GM12878 (cell line): Measurements from ENCODE around the gene BSND. TPM values are rescaled to one million over a fixed set of nuclear protein-coding genes. Genes with fewer than 3 reads are reported as not detected.

Experiments used
- ATAC-seq: fragments of 200-7000 bp; cut with Tn5 transposase; 3 replicates; pipeline ENCODE4 v1.9.1; 2020; ENCODE audit warnings: mild to moderate bottlenecking, moderate library complexity
- BruUV-seq: library from RNA; stranded (reverse); fragments of 400-500 nt; replicated peaks from 2 replicates; lab custom pipeline; 2021; lab: Mats Ljungman, UMichigan
- CTCF ChIA-PET: fragments of 300-600 bp; sonication (Branson Sonifier 250); formaldehyde crosslinking; extraction: SDS; loops from one replicate; lab custom pipeline; 2021; ENCODE audit warnings: inconsistent platforms; lab: Yijun Ruan, JAX
- POLR2A ChIA-PET: fragments of 350-600 bp; formaldehyde crosslinking; extraction: SDS; loops from one replicate; lab custom pipeline; 2021; ENCODE audit warnings: inconsistent platforms; lab: Charles Lee
- RAD21 ChIA-PET: fragments of 300-600 bp; sonication (Branson Sonifier 250); formaldehyde crosslinking; loops from one replicate; lab custom pipeline; 2023; ENCODE audit warnings: antibody characterized with exemption; ENCODE audit not compliant: unreplicated experiment; lab: Charles Lee
- SMC1A ChIA-PET: fragments of 300-600 bp; sonication (Branson Sonifier 250); formaldehyde crosslinking; loops from one replicate; lab custom pipeline; 2023; ENCODE audit not compliant: unreplicated experiment, uncharacterized antibody; lab: Charles Lee
- DNase-seq: peaks from one replicate; pipeline ENCODE4 v3.0.0-alpha.2; 2011; ENCODE audit warnings: low read depth, low spot score
- FAIRE-seq: peaks from 3 replicates; lab custom pipeline; 2011; peaks lifted over from hg19 to GRCh38; lab: Jason Lieb, UNC
- H2AFZ ChIP-seq: 2 replicates; pipeline ENCODE4 v1.6.0; 2011; ENCODE audit warnings: low read depth, low read length, control low read depth; ENCODE audit not compliant: control insufficient read depth
- H3K27ac ChIP-seq: 2 replicates; pipeline ENCODE4 v1.5.1; 2011; ENCODE audit warnings: control low read depth; ENCODE audit not compliant: control insufficient read depth, insufficient read depth
- H3K27me3 ChIP-seq, 2 experiments: replicated peaks in 1 of 2; 2 replicates each; pipeline versions ENCODE4 v1.6.0 to v1.6.1; 2011; ENCODE audit warnings: low read length in 1 of 2; ENCODE audit not compliant: control insufficient read depth in 2 of 2, insufficient read depth in 2 of 2
- H3K36me3 ChIP-seq, 2 experiments: 2 replicates each; pipeline ENCODE4 v1.5.1; 2011; ENCODE audit warnings: low read length in 1 of 2; ENCODE audit not compliant: control insufficient read depth in 2 of 2, insufficient read depth in 2 of 2
- H3K4me1 ChIP-seq: 2 replicates; pipeline ENCODE4 v1.6.1; 2011; ENCODE audit warnings: mild to moderate bottlenecking, low read length, moderate library complexity, mixed read lengths; ENCODE audit not compliant: control insufficient read depth, insufficient read depth
- H3K4me2 ChIP-seq: 2 replicates; pipeline ENCODE4 v1.6.0; 2011; ENCODE audit warnings: control low read depth; ENCODE audit not compliant: control insufficient read depth, insufficient read depth
- H3K4me3 ChIP-seq: fragments of 200-600 bp; sonication (generic); 2 replicates; pipeline ENCODE4 v1.5.1; 2016
- H3K79me2 ChIP-seq: 2 replicates; pipeline ENCODE4 v1.6.0; 2011; ENCODE audit warnings: low read length; ENCODE audit not compliant: control insufficient read depth, insufficient read depth
- H3K9ac ChIP-seq: 2 replicates; pipeline ENCODE4 v1.8.0; 2011; ENCODE audit warnings: low read length, control low read depth, mixed read lengths; ENCODE audit not compliant: control insufficient read depth, insufficient read depth
- H3K9me3 ChIP-seq: replicated peaks from 3 replicates; pipeline ENCODE4 v1.5.1; 2011; ENCODE audit warnings: mild to moderate bottlenecking, low read length; ENCODE audit not compliant: control insufficient read depth, insufficient read depth
- H4K20me1 ChIP-seq: 2 replicates; pipeline ENCODE4 v1.6.0; 2011; ENCODE audit not compliant: control insufficient read depth, insufficient read depth
- BCLAF1 ChIP-seq: fragments of 450-650 bp; IDR thresholded peaks from 2 replicates; pipeline ENCODE4 v1.6.1; 2017; ENCODE audit warnings: antibody characterized with exemption, mild to moderate bottlenecking, moderate library complexity
- GABPA ChIP-seq: IDR thresholded peaks from 2 replicates; pipeline ENCODE4 v1.6.1; 2014; ENCODE audit warnings: antibody characterized with exemption, low read depth, mild to moderate bottlenecking, inconsistent platforms
- HCFC1 ChIP-seq: fragments of 150-350 bp; IDR thresholded peaks from 2 replicates; pipeline ENCODE4 v1.6.1; 2014; ENCODE audit warnings: low read length
- KLF5 ChIP-seq: fragments of 450-650 bp; IDR thresholded peaks from 2 replicates; pipeline ENCODE4 v1.6.1; 2014; ENCODE audit warnings: mild to moderate bottlenecking; ENCODE audit not compliant: partially characterized antibody
- MAX ChIP-seq: IDR thresholded peaks from 2 replicates; pipeline ENCODE4 v1.6.1; 2012; ENCODE audit warnings: low read depth, low read length, improper control_type of control experiment
- MEF2A ChIP-seq: IDR thresholded peaks from 2 replicates; pipeline ENCODE4 v1.6.1; 2011; ENCODE audit warnings: low read depth, mild to moderate bottlenecking, low read length, moderate library complexity; ENCODE audit not compliant: insufficient read depth
- NFYB ChIP-seq: IDR thresholded peaks from 2 replicates; pipeline ENCODE4 v1.6.1; 2011; ENCODE audit warnings: low read depth, mild to moderate bottlenecking, low read length, improper control_type of control experiment, moderate library complexity; ENCODE audit not compliant: insufficient read depth
- RAD21 ChIP-seq: IDR thresholded peaks from 2 replicates; pipeline ENCODE4 v1.6.1; 2011; ENCODE audit warnings: mild to moderate bottlenecking, low read depth, low read length, moderate library complexity; ENCODE audit not compliant: insufficient read depth
- SRF ChIP-seq, 2 experiments: IDR thresholded peaks; 2 replicates each; pipeline ENCODE4 v1.6.1; 2011; ENCODE audit warnings: low read depth in 2 of 2, low read length in 2 of 2, mild to moderate bottlenecking in 1 of 2, moderate library complexity in 1 of 2
- TBL1XR1 ChIP-seq: IDR thresholded peaks from 2 replicates; pipeline ENCODE4 v1.6.1; 2012; ENCODE audit warnings: low read depth, low read length, improper control_type of control experiment
- ZNF217 ChIP-seq: fragments of 450-650 bp; IDR thresholded peaks from 2 replicates; pipeline ENCODE4 v1.6.1; 2017; ENCODE audit warnings: antibody characterized with exemption, mild to moderate bottlenecking
- ZNF622 ChIP-seq: fragments of 450-650 bp; IDR thresholded peaks from 2 replicates; pipeline ENCODE4 v1.6.1; 2017; ENCODE audit warnings: mild to moderate bottlenecking, inconsistent platforms
- WGBS: methylation state at CpG from one replicate; pipeline ENCODE4 v1.1.6; 2016; ENCODE audit warnings: low lambda C conversion rate; ENCODE audit not compliant: insufficient replicate concordance, insufficient coverage; ENCODE audit errors: missing lambda C conversion rate; 5-methylcytosine and 5-hydroxymethylcytosine counted together
- in situ Hi-C: fragments of 300-500 bp; cut with MboI; formaldehyde crosslinking; loops from 9 replicates; pipeline ENCODE4 v1.14.3; 2018; ENCODE audit warnings: mixed read lengths
- intact Hi-C: fragments of 100-400 bp; cut with micrococcal nuclease; formaldehyde crosslinking; loops from one replicate; pipeline ENCODE4 v1.14.2; 2022; ENCODE audit not compliant: unreplicated experiment
- polyA plus RNA-seq, 11 experiments: library from polyadenylated mRNA; depleted of rRNA in 4 of 11; unstranded in 6 of 11; stranded (reverse) in 5 of 11; fragments of >200 nt; fragmentation: Nextera tagmentation in 4 of 11; fragmentation: Illumina TruSeq in 1 of 11; extraction: Ambion mirVana in 4 of 11; extraction: Trizol in 1 of 11; gene quantifications; 1 replicate in 1 of 11; 2 replicates in 10 of 11; pipeline versions ENCODE4 v1.2.1 to v1.2.3, GENCODE V29; 2011 to 2016; ENCODE audit warnings: inconsistent platforms in 2 of 11, missing spikeins in 2 of 11, low read depth in 1 of 11
- total RNA-seq, 4 experiments: library from RNA; depleted of rRNA in 3 of 4; stranded (reverse); fragments of >200 nt in 3 of 4; fragmentation: Illumina TruSeq in 1 of 4; extraction: Trizol in 1 of 4; gene quantifications; 2 replicates each; pipeline versions ENCODE4 v1.2.1 to v1.2.3, GENCODE V29; 2013 to 2021
- TF ChIP-seq, protein P1 (sequence below): fragments of 450-650 bp; IDR thresholded peaks from 2 replicates; pipeline ENCODE4 v1.6.1; 2018; ENCODE audit warnings: borderline replicate concordance, mild to moderate bottlenecking; ENCODE audit not compliant: partially characterized antibody

BSND gene
- total and polyA plus RNA-seq, 10 of the 15 experiments (the other 5 are each of a cell fraction or from before 2014, with no cell fraction given) = not detected

- no peak for TF ChIP-seq RAD21
These were observed 46.1 kb downstream of the BSND start (continued) for GRCh38 chr1:55044617-55045397.

DNA sequence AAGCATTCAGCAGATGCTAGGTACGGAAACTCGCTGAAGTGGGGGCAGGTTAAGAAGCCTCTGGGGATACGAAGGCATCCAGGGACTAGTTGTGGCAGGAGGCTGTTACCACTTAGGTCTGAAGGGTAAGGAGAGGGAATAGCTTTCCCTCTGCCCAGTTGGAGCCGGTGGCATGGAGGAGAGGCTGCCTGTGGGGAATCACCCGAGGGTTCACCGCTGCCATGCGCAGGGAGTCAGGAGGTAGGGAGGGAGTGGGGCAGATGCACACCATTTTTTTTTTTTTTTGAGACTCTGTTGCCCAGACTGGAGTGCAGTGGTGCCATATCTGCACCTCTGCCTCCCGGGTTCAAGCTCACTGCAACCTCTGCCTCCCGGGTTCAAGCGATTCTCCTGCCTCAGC is 46.7 kb downstream of the BSND start:
- no peak for DNase-seq
- intact Hi-C loops (no loop called here), in situ Hi-C loops (no loop called here)
- Histone ChIP-seq H2AFZ (no peak overlapping the region), H3K27me3 (peaks cover 4 to 10% of the 10 kb centered on the region in 2 experiments; a peak in 3 of 4 replicates), H3K9ac (no peak overlapping the region), H3K79me2 (no peaks in the 10 kb centered on the region), H4K20me1 (no peaks in the 10 kb centered on the region), H3K27ac (no peak overlapping the region), H3K4me2 (no peak overlapping the region), H3K4me3 (no peak overlapping the region), H3K9me3 (no peaks in the 10 kb centered on the region), H3K4me1 (no peaks in the 10 kb centered on the region), H3K36me3 (no peaks in the 10 kb centered on the region)
- ChIA-PET CTCF (interaction anchor here (1.3 kb wide), 1 partner anchor 100 kb away, joined by 3 read pairs; no protein-coding TSS in a partner anchor), RAD21 (no interaction called here), SMC1A (no interaction called here), POLR2A (no interaction called here)
- FAIRE-seq = no peak
- BruUV-seq = no TSS peak
- 54% methylated on average over 10 of the region's 10 CpGs for WGBS
- ATAC-seq = no peak
- TF ChIP-seq SRF (IDR thresholded peaks at IDR 0.05; ENCODE audit: low read depth in 2 of 2, low read length in 2 of 2) = no peak
- no peak for TF ChIP-seq NFYB
- no peak for TF ChIP-seq KLF5
- TF ChIP-seq MAX = no peak
- TF ChIP-seq MEF2A = no peak
- no peak for TF ChIP-seq BCLAF1
- TF ChIP-seq ZNF217 = no peak
- TF ChIP-seq ZNF622 = no peak
- TF ChIP-seq GABPA = no peak
- no peak for TF ChIP-seq TBL1XR1
- no peak for TF ChIP-seq HCFC1
- TF ChIP-seq, protein P1, sequence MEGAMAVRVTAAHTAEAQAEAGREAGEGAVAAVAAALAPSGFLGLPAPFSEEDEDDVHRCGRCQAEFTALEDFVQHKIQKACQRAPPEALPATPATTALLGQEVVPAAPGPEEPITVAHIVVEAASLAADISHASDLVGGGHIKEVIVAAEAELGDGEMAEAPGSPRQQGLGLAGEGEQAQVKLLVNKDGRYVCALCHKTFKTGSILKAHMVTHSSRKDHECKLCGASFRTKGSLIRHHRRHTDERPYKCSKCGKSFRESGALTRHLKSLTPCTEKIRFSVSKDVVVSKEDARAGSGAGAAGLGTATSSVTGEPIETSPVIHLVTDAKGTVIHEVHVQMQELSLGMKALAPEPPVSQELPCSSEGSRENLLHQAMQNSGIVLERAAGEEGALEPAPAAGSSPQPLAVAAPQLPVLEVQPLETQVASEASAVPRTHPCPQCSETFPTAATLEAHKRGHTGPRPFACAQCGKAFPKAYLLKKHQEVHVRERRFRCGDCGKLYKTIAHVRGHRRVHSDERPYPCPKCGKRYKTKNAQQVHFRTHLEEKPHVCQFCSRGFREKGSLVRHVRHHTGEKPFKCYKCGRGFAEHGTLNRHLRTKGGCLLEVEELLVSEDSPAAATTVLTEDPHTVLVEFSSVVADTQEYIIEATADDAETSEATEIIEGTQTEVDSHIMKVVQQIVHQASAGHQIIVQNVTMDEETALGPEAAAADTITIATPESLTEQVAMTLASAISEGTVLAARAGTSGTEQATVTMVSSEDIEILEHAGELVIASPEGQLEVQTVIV = no peak
